ENCODE data around the gene PRPS1L1. TPM values are rescaled to one million over a fixed set of nuclear protein-coding genes. Genes with fewer than 3 reads are reported as not detected.

Gene PRPS1L1
- total RNA-seq, 1 donor, result not detected

GRCh38 chr7:17994079-17994850, 33.4 kb downstream of the PRPS1L1 start:
- no peaks in the 10 kb centered on the region for H3K4me1 ChIP-seq (ENCODE audit: insufficient read depth, low read length)
- no peaks in the 10 kb centered on the region for H3K36me3 ChIP-seq (ENCODE audit: insufficient read depth, low read length)
- DNase-seq (ENCODE audit: insufficient read length, low spot score, missing footprints), result no peak
- H3K27ac ChIP-seq (ENCODE audit: low read depth, low read length), result no peak overlapping the region
- H3K79me2 ChIP-seq (ENCODE audit: insufficient read depth, low read length), result no peaks in the 10 kb centered on the region
- H3K9me3 ChIP-seq (ENCODE audit: low read depth, low read length), result no peaks in the 10 kb centered on the region
- H3K4me2 ChIP-seq (ENCODE audit: insufficient read depth, low read length), result no peak overlapping the region
- H2AFZ ChIP-seq (ENCODE audit: low read length), result no peak overlapping the region
- TF ChIP-seq CTCF (IDR thresholded peaks at IDR 0.05; ENCODE audit: extremely low read depth, low read depth, low read length), result no peak
- no peak overlapping the region for H3K4me3 ChIP-seq (ENCODE audit: insufficient read depth, low read length)
- H3K27me3 ChIP-seq (ENCODE audit: insufficient read depth, low read length), result no peaks in the 10 kb centered on the region
- no peaks in the 10 kb centered on the region for H4K20me1 ChIP-seq (ENCODE audit: insufficient read depth, low read length)

- no peak for DNase-seq (ENCODE audit: insufficient read length, low spot score, missing footprints)
- H4K20me1 ChIP-seq (ENCODE audit: insufficient read depth, low read length), result no peaks in the 10 kb centered on the region
- H3K9me3 ChIP-seq (ENCODE audit: low read depth, low read length), result no peaks in the 10 kb centered on the region
- no peak overlapping the region for H3K4me3 ChIP-seq (ENCODE audit: insufficient read depth, low read length)
- no peak overlapping the region for H2AFZ ChIP-seq (ENCODE audit: low read length)
- H3K36me3 ChIP-seq (ENCODE audit: insufficient read depth, low read length), result no peaks in the 10 kb centered on the region
- H3K79me2 ChIP-seq (ENCODE audit: insufficient read depth, low read length), result no peaks in the 10 kb centered on the region
- peaks cover under 1% of the 10 kb centered on the region for H3K4me1 ChIP-seq (ENCODE audit: insufficient read depth, low read length)
- no peak overlapping the region for H3K27ac ChIP-seq (ENCODE audit: low read depth, low read length)
- no peak overlapping the region for H3K4me2 ChIP-seq (ENCODE audit: insufficient read depth, low read length)
- H3K27me3 ChIP-seq (ENCODE audit: insufficient read depth, low read length), result no peaks in the 10 kb centered on the region
- TF ChIP-seq CTCF (IDR thresholded peaks at IDR 0.05; ENCODE audit: extremely low read depth, low read depth, low read length), result peak; percentile 45
These were observed 35.6 kb downstream of the PRPS1L1 start for GRCh38 chr7:17991866-17992648.

GRCh38 chr7:17990761-17991160, 36.9 kb downstream of the PRPS1L1 start:
- no peaks in the 10 kb centered on the region for H3K79me2 ChIP-seq (ENCODE audit: insufficient read depth, low read length)
- no peak overlapping the region for H2AFZ ChIP-seq (ENCODE audit: low read length)
- no peaks in the 10 kb centered on the region for H3K9me3 ChIP-seq (ENCODE audit: low read depth, low read length)
- DNase-seq (ENCODE audit: insufficient read length, low spot score, missing footprints), result no peak
- TF ChIP-seq CTCF (IDR thresholded peaks at IDR 0.05; ENCODE audit: extremely low read depth, low read depth, low read length), result no peak
- H4K20me1 ChIP-seq (ENCODE audit: insufficient read depth, low read length), result no peaks in the 10 kb centered on the region
- no peaks in the 10 kb centered on the region for H3K36me3 ChIP-seq (ENCODE audit: insufficient read depth, low read length)
- H3K4me1 ChIP-seq (ENCODE audit: insufficient read depth, low read length), result peaks cover 7% of the 10 kb centered on the region
- no peak overlapping the region for H3K4me2 ChIP-seq (ENCODE audit: insufficient read depth, low read length)
- H3K27me3 ChIP-seq (ENCODE audit: insufficient read depth, low read length), result no peaks in the 10 kb centered on the region
- no peak overlapping the region for H3K27ac ChIP-seq (ENCODE audit: low read depth, low read length)
- H3K4me3 ChIP-seq (ENCODE audit: insufficient read depth, low read length), result no peak overlapping the region

GRCh38 chr7:17989546-17989945, 38.1 kb downstream of the PRPS1L1 start:
- H4K20me1 ChIP-seq (ENCODE audit: insufficient read depth, low read length), result no peaks in the 10 kb centered on the region
- no peak overlapping the region for H2AFZ ChIP-seq (ENCODE audit: low read length)
- H3K4me1 ChIP-seq (ENCODE audit: insufficient read depth, low read length), result peaks cover 7% of the 10 kb centered on the region
- DNase-seq (ENCODE audit: insufficient read length, low spot score, missing footprints), result no peak
- no peaks in the 10 kb centered on the region for H3K27me3 ChIP-seq (ENCODE audit: insufficient read depth, low read length)
- no peak overlapping the region for H3K27ac ChIP-seq (ENCODE audit: low read depth, low read length)
- H3K79me2 ChIP-seq (ENCODE audit: insufficient read depth, low read length), result no peaks in the 10 kb centered on the region
- no peak overlapping the region for H3K4me3 ChIP-seq (ENCODE audit: insufficient read depth, low read length)
- H3K4me2 ChIP-seq (ENCODE audit: insufficient read depth, low read length), result no peak overlapping the region
- TF ChIP-seq CTCF (IDR thresholded peaks at IDR 0.05; ENCODE audit: extremely low read depth, low read depth, low read length), result no peak
- H3K9me3 ChIP-seq (ENCODE audit: low read depth, low read length), result no peaks in the 10 kb centered on the region
- no peaks in the 10 kb centered on the region for H3K36me3 ChIP-seq (ENCODE audit: insufficient read depth, low read length)
